DND-41 (cell line): ENCODE data around the gene TNS1.

Experiments used
- CTCF ChIP-seq: IDR thresholded peaks from 2 replicates; pipeline ENCODE4 v1.5.1; 2012; ENCODE audit warnings: borderline replicate concordance, low read length, moderate library complexity, mild to moderate bottlenecking; ENCODE audit not compliant: poor library complexity, severe bottlenecking; ENCODE audit errors: extremely low read depth
- EZH2 ChIP-seq: IDR thresholded peaks from 3 replicates; pipeline ENCODE4 v1.6.1; 2012; ENCODE audit warnings: borderline replicate concordance, low read depth, mild to moderate bottlenecking, moderate library complexity, low read length, inconsistent platforms; ENCODE audit not compliant: severe bottlenecking

- TF ChIP-seq CTCF = no peak
- no peak for TF ChIP-seq EZH2
These were observed 3.9 kb upstream of the TNS1 start for GRCh38 chr2:218006741-218007140.
